IMR-90 (cell line): ENCODE results near the gene TOR4A. TPM values are rescaled to one million over a fixed set of nuclear protein-coding genes. Genes with fewer than 3 reads are reported as not detected.

ENCODE experiments used
- ATAC-seq: fragments of 200-7000 bp; cut with Tn5 transposase; 2 replicates; pipeline ENCODE4 v1.9.1; 2020; ENCODE audit warnings: low read depth, mild to moderate bottlenecking, moderate library complexity
- BruUV-seq: library from RNA; stranded (reverse); fragments of 400-500 nt; replicated peaks from 2 replicates; lab custom pipeline; 2021; lab: Mats Ljungman, UMichigan
- CTCF ChIA-PET: fragments of 300-600 bp; formaldehyde crosslinking; extraction: SDS; loops from one replicate; lab custom pipeline; 2021; ENCODE audit warnings: antibody characterized with exemption; lab: Yijun Ruan, JAX
- POLR2A ChIA-PET: fragments of 300-600 bp; sonication (Branson Sonifier 250); formaldehyde crosslinking; loops from one replicate; lab custom pipeline; 2022; ENCODE audit warnings: antibody characterized with exemption; ENCODE audit not compliant: unreplicated experiment; lab: Charles Lee
- DNase-seq: peaks from one replicate; pipeline ENCODE4 v3.0.0; 2013
- H2AFZ ChIP-seq: replicated peaks from 2 replicates; pipeline ENCODE3; 2013; ENCODE audit warnings: low read length, mild to moderate bottlenecking; ENCODE audit not compliant: poor library complexity
- H2AK5ac ChIP-seq: 2 replicates; pipeline ENCODE4 v1.6.1; 2013; ENCODE audit warnings: low read depth, low read length, inconsistent platforms
- H2AK9ac ChIP-seq: replicated peaks from 2 replicates; pipeline ENCODE3; 2013; ENCODE audit warnings: mild to moderate bottlenecking, low read depth, low read length, moderate library complexity; ENCODE audit not compliant: poor library complexity
- H2BK120ac ChIP-seq: 2 replicates; pipeline ENCODE4 v1.6.1; 2013; ENCODE audit warnings: low read depth, low read length, inconsistent platforms
- H2BK15ac ChIP-seq: 3 replicates; pipeline ENCODE4 v1.6.1; 2013; ENCODE audit warnings: low read depth, low read length, inconsistent platforms
- H2BK20ac ChIP-seq: 2 replicates; pipeline ENCODE4 v1.6.1; 2013; ENCODE audit warnings: low read depth, mild to moderate bottlenecking, inconsistent platforms, low read length, moderate library complexity
- H2BK5ac ChIP-seq: 2 replicates; pipeline ENCODE4 v1.6.1; 2013; ENCODE audit warnings: mild to moderate bottlenecking, low read depth, low read length, inconsistent platforms; ENCODE audit not compliant: poor library complexity, severe bottlenecking
- H3K14ac ChIP-seq: replicated peaks from 2 replicates; pipeline ENCODE4 v1.6.1; 2013; ENCODE audit warnings: low read depth, low read length, inconsistent platforms
- H3K18ac ChIP-seq: 2 replicates; pipeline ENCODE4 v1.6.1; 2013; ENCODE audit warnings: low read depth, low read length, control low read depth
- H3K23ac ChIP-seq: 2 replicates; pipeline ENCODE4 v1.6.1; 2013; ENCODE audit warnings: low read depth, low read length, inconsistent platforms
- H3K27ac ChIP-seq: 2 replicates; pipeline ENCODE4 v1.5.1; 2013; ENCODE audit warnings: mild to moderate bottlenecking, control low read depth, low read length; ENCODE audit not compliant: insufficient read depth
- H3K27me3 ChIP-seq: 2 replicates; pipeline ENCODE4 v1.6.1; 2013; ENCODE audit warnings: low read length; ENCODE audit not compliant: control insufficient read depth, insufficient read depth
- H3K36me3 ChIP-seq: 2 replicates; pipeline ENCODE4 v1.6.1; 2013; ENCODE audit warnings: low read length, mixed read lengths; ENCODE audit not compliant: control insufficient read depth, insufficient read depth
- H3K4ac ChIP-seq: 2 replicates; pipeline ENCODE4 v1.6.1; 2013; ENCODE audit warnings: low read depth, low read length, inconsistent platforms
- H3K4me1 ChIP-seq: 2 replicates; pipeline ENCODE4 v1.6.1; 2013; ENCODE audit warnings: low read length, mixed read lengths; ENCODE audit not compliant: control insufficient read depth, insufficient read depth
- H3K4me2 ChIP-seq: 2 replicates; pipeline ENCODE4 v1.6.1; 2013; ENCODE audit warnings: low read depth, mild to moderate bottlenecking, control low read depth, low read length, moderate library complexity
- H3K4me3 ChIP-seq: 2 replicates; pipeline ENCODE4 v1.5.1; 2013; ENCODE audit warnings: low read depth, mild to moderate bottlenecking, control low read depth, low read length, moderate library complexity; ENCODE audit not compliant: insufficient read depth
- H3K56ac ChIP-seq: 2 replicates; pipeline ENCODE4 v1.6.1; 2013; ENCODE audit warnings: low read length, inconsistent platforms; ENCODE audit not compliant: insufficient read depth; ENCODE audit errors: extremely low read depth
- H3K79me1 ChIP-seq, 2 experiments: 2 replicates each; pipeline ENCODE4 v1.6.1; 2013; ENCODE audit warnings: low read length in 2 of 2, inconsistent platforms in 1 of 2, low read depth in 1 of 2
- H3K9ac ChIP-seq: 2 replicates; pipeline ENCODE4 v1.6.1; 2013; ENCODE audit warnings: low read depth, low read length, control low read depth
- H3K9me1 ChIP-seq: 2 replicates; pipeline ENCODE4 v1.6.1; 2013; ENCODE audit warnings: low read length, inconsistent platforms; ENCODE audit not compliant: insufficient read depth
- H3K9me3 ChIP-seq: 2 replicates; pipeline ENCODE4 v1.6.1; 2013; ENCODE audit warnings: low read length; ENCODE audit not compliant: control insufficient read depth, insufficient read depth
- H4K20me1 ChIP-seq: 2 replicates; pipeline ENCODE4 v1.6.1; 2013; ENCODE audit warnings: low read length, inconsistent platforms; ENCODE audit not compliant: insufficient read depth
- H4K5ac ChIP-seq: 2 replicates; pipeline ENCODE4 v1.6.1; 2013; ENCODE audit warnings: mild to moderate bottlenecking, low read depth, low read length, control low read depth
- H4K8ac ChIP-seq, 2 experiments: 2 replicates each; pipeline ENCODE4 v1.6.1; 2013; ENCODE audit warnings: low read depth in 2 of 2, low read length in 2 of 2, control low read depth in 1 of 2, inconsistent platforms in 1 of 2
- H4K91ac ChIP-seq: 2 replicates; pipeline ENCODE4 v1.6.1; 2013; ENCODE audit warnings: low read depth, low read length, inconsistent platforms; ENCODE audit not compliant: insufficient read depth
- BHLHE40 ChIP-seq: fragments of 150-350 bp; IDR thresholded peaks from 2 replicates; pipeline ENCODE4 v1.6.1; 2016; ENCODE audit warnings: mild to moderate bottlenecking, low read depth, low read length
- CEBPB ChIP-seq: IDR thresholded peaks from 2 replicates; pipeline ENCODE4 v1.6.1; 2012; ENCODE audit warnings: low read depth, low read length, improper control_type of control experiment
- CTCF ChIP-seq: conservative IDR thresholded peaks from 2 replicates; pipeline ENCODE4 v1.5.1; 2012; ENCODE audit warnings: mild to moderate bottlenecking, low read depth, low read length, improper control_type of control experiment
- MAFK ChIP-seq: IDR thresholded peaks from 2 replicates; pipeline ENCODE4 v1.6.1; 2012; ENCODE audit warnings: low read depth, low read length, improper control_type of control experiment
- MXI1 ChIP-seq: IDR thresholded peaks from 2 replicates; pipeline ENCODE4 v1.6.1; 2012; ENCODE audit warnings: low read depth, mild to moderate bottlenecking, low read length, moderate library complexity, borderline replicate concordance
- POLR2A ChIP-seq: IDR thresholded peaks from 2 replicates; pipeline ENCODE4 v1.6.1; 2012; ENCODE audit warnings: mild to moderate bottlenecking, low read depth, low read length
- RCOR1 ChIP-seq: IDR thresholded peaks from 2 replicates; pipeline ENCODE4 v1.6.1; 2012; ENCODE audit warnings: mild to moderate bottlenecking, low read length, improper control_type of control experiment; ENCODE audit not compliant: insufficient replicate concordance
- RFX5 ChIP-seq: IDR thresholded peaks from 2 replicates; pipeline ENCODE4 v1.8.0; 2012; ENCODE audit warnings: low read depth, mild to moderate bottlenecking, low read length, moderate library complexity
- SMC3 ChIP-seq: fragments of 150-350 bp; IDR thresholded peaks from 2 replicates; pipeline ENCODE4 v1.6.1; 2016; ENCODE audit warnings: low read depth, mild to moderate bottlenecking, antibody characterized with exemption, low read length, moderate library complexity
- WGBS, 2 experiments: methylation state at CpG; one replicate each; pipeline versions ENCODE4 v1.1.5 to v1.1.7; 2013; ENCODE audit warnings: missing lambda C conversion rate in 2 of 2; ENCODE audit not compliant: insufficient read length in 1 of 2; ENCODE audit errors: extremely low coverage in 2 of 2; 5-methylcytosine and 5-hydroxymethylcytosine counted together
- dilution Hi-C: fragments of 300-500 bp; cut with HindIII; formaldehyde crosslinking; loops from one replicate; pipeline ENCODE4 v1.14.3; 2018; ENCODE audit warnings: low sequenced_read_pairs; ENCODE audit not compliant: unreplicated experiment
- in situ Hi-C: fragments of 300-500 bp; cut with MboI; formaldehyde crosslinking; loops from 3 replicates; pipeline ENCODE4 v1.14.3; 2019; ENCODE audit warnings: low sequenced_read_pairs, inconsistent platforms, mixed read lengths
- intact Hi-C: fragments of 100-400 bp; cut with micrococcal nuclease; formaldehyde crosslinking; loops from 2 replicates; pipeline ENCODE4 v1.10.0; 2022
- polyA plus RNA-seq, 3 experiments: library from polyadenylated mRNA; depleted of rRNA; stranded (reverse); fragments of >200 nt; gene quantifications; 2 replicates each; pipeline ENCODE4 v1.2.3, GENCODE V29; 2012; ENCODE audit warnings: low replicate concordance in 1 of 3
- total RNA-seq: library from RNA; depleted of rRNA; stranded (reverse); fragments of >200 nt; gene quantifications from 2 replicates; pipeline ENCODE4 v1.2.3, GENCODE V29; 2012

TOR4A gene
- total and polyA plus RNA-seq, 2 of the 4 experiments (the other 2 are of a cell fraction): 9.7 to 22.9 TPM

- ATAC-seq (no peak), DNase-seq (no peak)
- Histone ChIP-seq H2BK5ac (no peak overlapping the region), H4K5ac (no peak overlapping the region), H3K27me3 (peaks cover 33% of the 10 kb centered on the region), H2BK20ac (no peak overlapping the region), H3K4me1 (peaks cover 3% of the 10 kb centered on the region), H3K9ac (no peak overlapping the region), H3K9me1 (no peaks in the 10 kb centered on the region), H3K14ac (no peak overlapping the region), H2AFZ (no peak overlapping the region), H2AK9ac (no peak overlapping the region), H3K9me3 (peaks cover 5% of the 10 kb centered on the region; the same call in 1 of the 2 replicates), H3K56ac (no peak overlapping the region), H3K18ac (no peak overlapping the region), H2BK15ac (no peak overlapping the region), H3K4ac (no peak overlapping the region), H3K27ac (no peak overlapping the region), H4K8ac (no peak overlapping the region), H4K91ac (no peak overlapping the region), H3K79me1 (no peaks in the 10 kb centered on the region), H3K4me2 (no peak overlapping the region), H2BK120ac (no peak overlapping the region), H2AK5ac (no peak overlapping the region), H3K36me3 (no peaks in the 10 kb centered on the region), H4K20me1 (peaks cover 4% of the 10 kb centered on the region; the same call in 1 of the 2 replicates), H3K4me3 (no peak overlapping the region), H3K23ac (no peak overlapping the region)
- BruUV-seq: no TSS peak
- 86% methylated on average over 4 of the region's 7 CpGs; no CpG with 5 or more reads in 1 of the 2 experiments for WGBS, 2 experiments
- no peak for TF ChIP-seq POLR2A
- no peak for TF ChIP-seq CTCF
- TF ChIP-seq RCOR1: no peak
- TF ChIP-seq MAFK: no peak
- TF ChIP-seq CEBPB: no peak
- TF ChIP-seq BHLHE40: no peak
- no peak for TF ChIP-seq RFX5
- no peak for TF ChIP-seq SMC3
- no peak for TF ChIP-seq MXI1
- ChIA-PET POLR2A (no interaction called here), CTCF (no interaction called here)
- dilution Hi-C loops (no loop called here), intact Hi-C loops (no loop called here), in situ Hi-C loops (no loop called here)
These were observed 20.4 kb downstream of the TOR4A start for GRCh38 chr9:137297966-137298365.
